HG02678 (cell line): Measurements from ENCODE around the gene RANBP2.
"Not testable (repeated sequence)": the region's sequence is repeated elsewhere in the genome, so short reads cannot be mapped to it uniquely, and the experiment has no call there.

Experiments
- ATAC-seq: cut with Tn5 transposase; IDR thresholded peaks from one replicate; pipeline ENCODE4 v1.9.1; 2021; ENCODE audit warnings: mild to moderate bottlenecking, moderate library complexity; ENCODE audit not compliant: unreplicated experiment

Gene RANBP2

DNA sequence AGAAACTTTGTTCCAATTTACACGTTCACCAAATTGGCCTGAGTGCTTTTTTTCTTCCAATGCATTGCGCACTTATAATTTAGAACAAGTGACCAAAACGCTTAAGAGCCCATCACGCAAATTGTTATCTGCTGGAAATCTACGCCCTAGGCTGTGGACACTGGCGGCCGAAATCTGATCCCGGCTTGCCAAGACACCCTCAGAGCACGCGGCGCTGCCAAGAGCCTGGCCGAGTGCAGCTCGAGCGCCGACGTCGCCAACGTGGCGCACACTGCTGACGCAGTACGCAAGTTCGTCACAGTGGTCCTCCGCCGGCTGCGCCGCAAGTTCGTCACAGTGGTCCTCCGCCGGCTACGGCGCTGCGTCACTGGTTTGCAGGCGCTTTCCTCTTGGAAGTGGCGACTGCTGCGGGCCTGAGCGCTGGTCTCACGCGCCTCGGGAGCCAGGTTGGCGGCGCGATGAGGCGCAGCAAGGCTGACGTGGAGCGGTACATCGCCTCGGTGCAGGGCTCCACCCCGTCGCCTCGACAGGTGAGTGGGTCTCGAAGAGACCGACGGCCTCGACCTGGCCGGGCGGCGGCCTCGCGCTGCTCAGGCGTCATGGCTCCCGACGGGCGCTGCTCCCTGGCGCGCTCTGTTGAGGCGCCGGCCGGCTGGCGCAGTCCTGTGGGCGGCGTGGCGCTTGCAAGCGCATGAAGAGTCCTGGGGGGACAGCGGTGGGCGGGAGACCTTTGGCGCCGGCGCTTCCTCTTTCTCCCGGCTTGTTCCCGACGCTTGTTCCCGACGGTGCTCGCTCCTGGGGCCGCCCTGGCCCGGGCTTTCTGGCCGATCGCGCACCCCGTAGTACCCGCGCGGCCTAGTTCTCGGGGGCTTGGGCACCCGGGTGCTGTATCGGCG is at the start of gene RANBP2:
TSS of gene RANBP2 (plus strand) at position 334 of the 896 bp plus-strand sequence. CDS start at position 459, 125 bp downstream.
- ATAC-seq = peak; percentile 100

DNA sequence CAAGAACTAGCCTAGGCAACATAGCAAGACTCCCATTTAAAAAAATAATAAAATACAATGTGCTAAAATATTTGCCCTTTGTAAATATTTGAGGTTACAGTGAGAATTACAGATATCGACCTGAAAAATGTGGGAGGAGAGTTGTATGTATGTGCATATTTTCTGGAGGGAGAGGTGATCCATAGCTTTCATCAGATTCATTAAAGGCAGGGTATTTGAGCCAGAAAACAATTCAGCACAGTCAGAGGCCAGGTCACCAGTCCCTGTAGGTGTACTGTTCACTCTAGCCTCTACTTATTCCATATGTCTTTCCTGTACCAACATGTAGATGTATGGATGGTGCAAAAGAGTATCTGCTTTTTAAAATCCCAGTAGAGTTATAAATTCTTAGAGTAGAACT is 49.0 kb upstream of the RANBP2 start:
- ATAC-seq = not testable (repeated sequence)

- not testable (repeated sequence) for ATAC-seq
Observed at GRCh38 chr2:108672200-108672805, 47.0 kb upstream of the RANBP2 start.

DNA sequence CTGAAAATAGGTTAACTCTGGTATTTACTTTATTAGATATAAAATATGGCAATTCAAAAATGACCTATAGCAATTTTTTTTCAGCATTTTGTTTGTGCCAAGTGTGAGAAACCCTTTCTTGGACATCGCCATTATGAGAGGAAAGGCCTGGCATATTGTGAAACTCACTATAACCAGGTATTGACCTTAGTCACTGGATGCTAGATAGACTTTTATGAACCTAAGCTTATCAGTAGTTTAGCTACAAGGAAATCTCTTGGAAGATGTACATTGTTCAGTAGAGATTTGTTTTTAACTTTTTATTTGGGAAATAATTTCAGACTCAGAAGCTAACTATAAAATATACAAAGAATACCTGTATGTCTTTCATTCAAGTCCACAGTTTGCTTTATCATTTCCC is 42.8 kb upstream of the RANBP2 start:
- not testable (repeated sequence) for ATAC-seq

GRCh38 chr2:108677239-108677744 is 42.0 kb upstream of the RANBP2 start:
- ATAC-seq = not testable (repeated sequence)

GRCh38 chr2:108678198-108678651 is 41.1 kb upstream of the RANBP2 start:
- not testable (repeated sequence) for ATAC-seq

- not testable (repeated sequence) for ATAC-seq
Observed at GRCh38 chr2:108680805-108681204, 38.5 kb upstream of the RANBP2 start.

- ATAC-seq = not testable (repeated sequence)
Observed at GRCh38 chr2:108688818-108689756, 30.2 kb upstream of the RANBP2 start.

DNA sequence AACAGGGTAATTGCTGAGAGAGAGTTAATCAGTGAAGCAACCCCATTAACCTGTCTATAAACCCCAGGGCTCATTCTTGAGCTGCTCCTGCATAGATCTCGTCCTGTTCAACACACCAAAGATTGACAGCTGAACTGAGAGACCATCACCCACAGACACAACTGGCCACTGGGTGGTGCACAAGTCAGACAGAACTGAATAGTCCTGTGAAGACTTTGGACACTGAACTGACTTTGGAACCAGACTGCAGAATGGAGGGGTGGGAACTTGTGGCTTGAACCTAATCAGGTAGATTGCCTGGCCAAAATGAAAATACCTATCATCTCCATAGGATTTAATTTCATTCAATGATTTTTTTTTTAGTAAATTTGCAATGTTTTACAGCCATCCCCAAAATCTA is 29.3 kb upstream of the RANBP2 start:
- ATAC-seq = peak; percentile 85

DNA sequence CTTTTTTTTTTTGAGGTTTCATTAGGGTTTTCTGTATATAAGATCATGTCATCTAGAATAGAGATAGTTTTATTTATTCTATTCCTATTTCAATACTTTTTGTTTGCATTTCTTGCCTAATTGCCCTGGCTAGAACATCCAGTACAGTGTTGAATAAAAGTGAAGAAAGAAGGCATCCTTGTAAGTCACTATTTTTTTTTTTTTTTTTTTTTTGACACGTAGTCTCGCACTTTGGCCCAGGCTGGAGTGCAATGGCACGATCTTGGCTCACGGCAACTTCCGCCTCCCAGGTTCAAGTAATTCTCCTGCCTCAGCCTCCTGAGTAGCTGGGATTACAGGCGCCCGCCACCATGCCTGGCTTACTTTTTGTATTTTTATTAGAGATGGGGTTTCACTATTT is 27.8 kb upstream of the RANBP2 start:
- no peak for ATAC-seq

- no peak for ATAC-seq
Observed at GRCh38 chr2:108701208-108701607, 18.1 kb upstream of the RANBP2 start.

GRCh38 chr2:108701806-108702205 is 17.5 kb upstream of the RANBP2 start:
- ATAC-seq = no peak

GRCh38 chr2:108704871-108705270 is 14.4 kb upstream of the RANBP2 start:
- no peak for ATAC-seq

DNA sequence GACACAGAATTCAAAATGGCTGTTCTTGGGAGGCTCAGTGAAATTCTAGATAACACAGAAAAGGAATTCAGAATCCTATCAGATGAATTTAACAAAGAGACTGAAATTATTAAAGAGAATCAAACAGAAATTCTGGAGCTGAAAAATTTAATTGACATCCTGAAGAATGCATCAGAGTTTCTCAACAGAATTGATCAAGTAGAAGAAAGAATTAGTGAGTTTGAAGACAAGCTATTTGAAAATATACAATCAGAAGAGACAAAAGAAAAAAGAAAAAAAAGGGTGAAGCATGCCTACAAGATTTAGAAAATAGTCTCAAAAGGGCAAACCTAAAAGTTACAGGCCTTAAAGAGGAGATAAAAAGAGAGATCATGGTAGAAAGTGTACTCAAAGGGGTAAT is 12.0 kb upstream of the RANBP2 start:
- ATAC-seq = no peak

DNA sequence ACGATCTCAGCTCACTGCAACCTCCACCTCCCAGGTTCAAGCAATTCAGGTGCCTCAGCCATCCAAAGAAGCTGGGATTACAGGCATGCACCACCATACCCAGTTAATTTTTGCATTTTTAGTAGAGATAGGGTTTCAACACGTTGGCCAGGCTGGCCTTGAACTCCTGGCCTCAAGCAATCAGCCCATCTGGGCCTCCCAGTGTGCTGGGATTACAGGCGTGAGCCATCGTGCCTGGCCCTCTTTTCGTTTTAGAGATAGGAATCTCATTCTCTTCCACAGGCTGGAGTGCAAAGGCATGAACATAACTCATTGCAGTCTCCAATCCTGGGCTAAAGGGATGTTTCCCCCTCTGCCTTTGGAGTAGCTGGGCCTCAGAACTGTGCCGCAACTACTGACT is 2.3 kb upstream of the RANBP2 start:
- ATAC-seq = not testable (repeated sequence)

DNA sequence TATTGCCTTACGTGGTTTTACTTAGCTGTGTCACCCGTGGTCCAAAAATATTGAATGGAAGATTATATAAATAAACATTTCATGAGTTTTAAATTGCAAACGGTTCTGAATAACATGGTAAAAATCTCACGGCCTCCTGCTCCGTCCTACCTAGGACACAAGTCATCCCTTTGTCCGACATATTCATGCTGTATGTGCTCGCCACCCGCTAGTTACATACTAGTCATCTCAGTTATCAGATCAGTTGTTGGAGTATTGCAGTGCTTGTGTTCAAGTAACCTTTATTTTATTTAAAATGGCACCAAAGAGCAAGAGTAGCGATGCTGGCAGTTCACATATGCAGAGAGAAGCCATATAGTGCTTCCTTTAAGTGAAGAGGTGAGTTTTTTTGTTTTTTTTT is 6.8 kb downstream of the RANBP2 start:
- not testable (repeated sequence) for ATAC-seq

DNA sequence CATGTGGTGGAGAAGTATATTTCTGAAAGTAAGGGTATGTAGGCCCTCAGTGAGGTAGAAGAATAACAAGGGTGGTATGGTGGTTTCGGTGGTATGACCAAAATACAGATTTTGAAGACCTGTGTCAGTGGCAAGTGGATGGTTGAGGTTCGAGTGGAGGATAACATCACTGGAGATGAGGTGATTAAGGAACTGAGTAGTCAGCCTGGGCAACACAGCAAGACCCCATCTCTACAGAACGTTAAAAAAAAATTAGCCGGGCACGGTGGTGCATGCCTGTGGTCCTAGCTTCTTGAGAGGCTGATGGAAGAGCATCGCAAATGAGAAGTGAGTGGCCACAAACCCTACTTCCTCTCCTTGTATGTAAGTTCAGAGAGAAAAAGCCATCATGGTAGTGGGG is 15.4 kb downstream of the RANBP2 start:
- not testable (repeated sequence) for ATAC-seq

DNA sequence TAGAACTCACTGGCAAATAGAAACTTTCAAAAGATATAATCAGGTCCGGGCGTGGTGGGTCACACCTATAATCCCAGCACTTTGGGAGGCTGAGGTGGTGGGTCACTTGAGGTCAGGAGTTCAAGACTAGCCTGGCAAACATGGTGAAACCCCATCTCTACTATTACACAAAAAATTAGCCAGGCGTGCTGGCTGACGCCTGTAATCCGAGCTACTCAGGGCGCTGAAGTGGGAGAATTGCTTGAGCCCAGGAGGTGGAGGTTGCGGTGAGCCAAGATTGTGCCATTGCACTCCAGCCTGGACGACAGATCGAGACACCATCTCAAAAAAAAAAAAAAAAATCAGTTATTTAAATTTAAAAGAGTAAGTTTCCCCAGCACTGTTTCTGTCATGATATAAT is 38.7 kb downstream of the RANBP2 start:
- ATAC-seq = not testable (repeated sequence)

DNA sequence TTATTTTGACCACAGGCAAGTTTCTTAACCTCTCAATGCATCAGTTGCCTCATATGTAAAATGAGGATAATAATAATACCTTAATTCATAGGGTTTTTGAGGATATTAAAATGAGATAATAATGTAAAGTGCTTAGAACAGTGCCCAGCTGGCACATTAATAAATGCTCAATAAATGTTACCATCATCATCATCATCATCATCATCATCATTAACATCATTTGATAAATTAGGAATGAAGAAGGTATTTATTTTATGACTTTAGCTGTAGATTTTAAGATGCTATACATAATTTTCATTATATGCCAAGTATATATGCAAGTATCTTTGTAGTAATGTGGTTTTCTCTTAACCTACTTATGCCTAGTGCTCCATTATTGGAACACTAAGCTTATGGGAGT is 43.3 kb downstream of the RANBP2 start:
- not testable (repeated sequence) for ATAC-seq

DNA sequence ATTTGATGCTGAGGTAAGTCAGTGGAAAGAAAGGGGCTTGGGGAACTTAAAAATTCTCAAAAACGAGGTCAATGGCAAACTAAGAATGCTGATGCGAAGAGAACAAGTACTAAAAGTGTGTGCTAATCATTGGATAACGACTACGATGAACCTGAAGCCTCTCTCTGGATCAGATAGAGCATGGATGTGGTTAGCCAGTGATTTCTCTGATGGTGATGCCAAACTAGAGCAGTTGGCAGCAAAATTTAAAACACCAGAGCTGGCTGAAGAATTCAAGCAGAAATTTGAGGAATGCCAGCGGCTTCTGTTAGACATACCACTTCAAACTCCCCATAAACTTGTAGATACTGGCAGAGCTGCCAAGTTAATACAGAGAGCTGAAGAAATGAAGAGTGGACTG is 47.4 kb downstream of the RANBP2 start:
- not testable (repeated sequence) for ATAC-seq

- not testable (repeated sequence) for ATAC-seq
Observed at GRCh38 chr2:108767859-108768258, 48.6 kb downstream of the RANBP2 start.
